Fibroblast of skin of right quadriceps (primary cell): Measurements from ENCODE around the gene APLNR.

Experiments used
- DNase-seq: peaks from one replicate; pipeline ENCODE4 v3.0.0-alpha.2; 2013

Gene APLNR

DNA sequence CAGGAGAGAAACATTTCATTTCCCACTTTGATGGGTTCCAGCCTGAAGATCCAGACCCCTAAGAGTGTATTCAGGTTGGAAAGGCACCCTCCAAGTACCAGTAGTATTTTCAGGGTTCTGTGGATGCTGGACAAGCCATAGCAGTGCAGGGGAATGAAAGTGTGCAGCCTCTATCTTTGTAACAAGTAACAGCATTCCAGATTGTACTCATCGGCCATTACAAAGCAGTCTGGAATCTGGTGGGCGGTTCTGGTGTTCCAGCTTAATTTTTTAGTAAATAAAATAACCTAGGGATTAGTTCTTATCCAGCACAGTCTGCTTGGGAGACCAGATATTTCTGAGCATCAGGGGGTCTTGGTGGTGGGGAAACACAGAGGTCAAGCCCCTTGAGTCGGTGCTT, 22.6 kb downstream of the APLNR start:
- DNase-seq, result peak; percentile 84

DNA sequence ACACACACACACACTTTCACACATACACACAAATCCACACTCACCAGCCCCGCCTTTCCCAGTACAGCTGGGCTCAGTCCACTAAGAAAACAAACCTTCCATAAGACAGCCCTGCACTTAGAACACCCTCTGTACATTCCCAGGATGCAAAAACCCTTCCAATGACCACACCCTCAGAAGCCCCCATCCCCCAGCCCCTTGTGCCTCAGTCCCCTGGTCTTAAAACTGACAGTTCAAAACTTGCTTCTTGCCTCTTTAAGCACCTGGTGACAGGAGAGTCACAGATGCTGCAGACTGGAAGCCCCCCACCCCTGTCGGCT, 23.0 kb downstream of the APLNR start:
- DNase-seq, result peak; percentile 32

DNA sequence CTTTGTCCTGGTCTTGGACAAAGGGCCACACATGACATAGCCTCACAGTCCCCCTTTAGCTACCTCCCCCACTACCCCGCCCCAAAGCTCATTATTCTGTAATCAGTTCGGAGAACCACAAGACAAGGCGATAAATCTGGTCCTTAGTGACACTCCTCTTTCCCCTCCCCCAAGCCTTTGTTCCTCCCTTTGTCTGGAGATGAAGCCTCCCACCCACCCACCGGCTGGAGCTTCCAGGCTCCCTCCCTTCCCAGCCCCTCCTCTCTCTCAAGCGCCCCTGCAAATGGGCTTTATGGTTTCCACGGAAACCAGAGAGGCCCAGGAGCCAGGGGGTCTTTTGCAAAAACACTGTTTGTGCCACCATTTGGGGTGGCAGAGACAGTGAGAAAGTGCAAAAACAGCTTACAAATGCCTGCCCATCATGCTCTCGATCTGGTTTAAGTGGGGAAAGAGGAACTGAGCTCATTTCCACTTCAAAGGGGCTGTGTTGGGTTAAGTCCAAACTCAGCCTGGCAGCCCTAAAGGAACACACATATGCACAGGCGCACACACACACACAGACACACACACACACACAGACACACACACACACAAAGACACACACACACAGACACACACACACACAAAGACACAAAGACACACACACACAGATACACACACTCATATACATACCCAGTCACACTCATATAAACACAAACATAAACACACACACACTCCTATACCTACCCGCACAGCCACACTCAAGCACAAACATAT, 23.5 kb downstream of the APLNR start:
- peak; percentile 57 for DNase-seq

DNA sequence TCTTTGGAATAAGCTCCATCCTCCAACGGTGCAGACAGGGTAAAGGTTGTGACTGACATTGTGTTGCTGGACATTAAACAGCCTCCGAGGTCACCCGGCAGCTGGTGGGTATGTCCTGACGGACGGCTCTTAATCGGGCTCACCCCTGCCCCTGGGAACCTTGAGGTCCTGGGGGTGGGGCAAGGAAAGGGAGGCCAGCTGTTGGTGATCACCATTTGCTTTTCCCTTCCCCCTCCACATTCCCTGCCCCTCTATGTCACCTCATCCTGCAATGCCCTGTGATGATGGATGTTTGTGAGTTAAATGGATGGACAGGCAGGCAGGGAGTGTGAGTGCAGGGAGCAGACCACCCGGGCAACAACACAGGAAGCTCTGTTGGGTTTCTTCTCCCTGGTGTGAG, 26.3 kb downstream of the APLNR start:
- no peak for DNase-seq

DNA sequence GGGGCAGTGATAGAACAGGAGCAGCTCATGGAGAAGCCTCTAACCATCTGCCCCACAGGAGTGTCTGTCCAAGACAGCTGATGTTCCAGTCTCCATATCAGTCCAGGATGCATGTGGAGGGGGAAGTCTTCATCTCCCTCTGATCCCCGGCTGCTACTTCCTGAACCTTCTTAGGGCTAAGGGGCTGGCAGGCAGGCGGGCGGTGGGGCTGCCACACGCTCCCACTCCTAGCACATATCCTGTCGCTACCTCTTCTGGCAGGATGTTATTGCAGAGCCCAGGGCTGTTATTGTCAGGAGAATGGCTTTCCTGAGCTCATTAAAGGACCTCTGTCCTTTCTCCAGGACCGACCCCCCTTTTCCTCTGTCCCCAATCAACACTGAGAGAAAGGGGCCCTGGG, 29.9 kb downstream of the APLNR start:
- no peak for DNase-seq

DNA sequence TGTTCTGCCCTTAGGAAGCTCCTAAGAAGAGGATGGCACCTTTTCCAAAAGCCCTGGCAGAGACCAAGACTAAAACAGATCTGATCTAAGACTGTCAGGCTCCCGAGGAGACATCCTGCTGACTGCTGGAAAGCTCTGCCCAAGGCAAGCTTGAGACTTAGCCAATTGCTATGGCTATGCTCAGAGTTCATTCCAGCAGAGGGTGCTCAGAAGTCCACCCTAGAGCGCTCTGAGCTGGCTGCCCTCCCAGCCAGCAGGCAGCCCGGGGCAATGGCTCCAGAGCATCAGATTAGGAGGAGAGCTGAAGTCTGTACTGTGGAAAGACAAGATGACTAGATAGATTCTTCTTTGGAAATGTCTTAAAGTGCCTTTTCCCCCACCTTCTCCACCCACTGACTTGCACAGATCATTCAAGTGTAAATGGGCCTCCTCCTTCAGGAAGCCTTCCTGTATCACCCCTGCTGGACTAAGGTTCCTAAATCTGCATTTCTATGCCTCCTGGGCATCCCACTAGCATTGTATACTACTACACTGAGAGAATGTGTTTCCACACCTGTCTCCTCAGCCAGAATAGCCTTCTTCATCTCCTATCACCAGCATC, 31.9 kb downstream of the APLNR start:
- no peak for DNase-seq

DNA sequence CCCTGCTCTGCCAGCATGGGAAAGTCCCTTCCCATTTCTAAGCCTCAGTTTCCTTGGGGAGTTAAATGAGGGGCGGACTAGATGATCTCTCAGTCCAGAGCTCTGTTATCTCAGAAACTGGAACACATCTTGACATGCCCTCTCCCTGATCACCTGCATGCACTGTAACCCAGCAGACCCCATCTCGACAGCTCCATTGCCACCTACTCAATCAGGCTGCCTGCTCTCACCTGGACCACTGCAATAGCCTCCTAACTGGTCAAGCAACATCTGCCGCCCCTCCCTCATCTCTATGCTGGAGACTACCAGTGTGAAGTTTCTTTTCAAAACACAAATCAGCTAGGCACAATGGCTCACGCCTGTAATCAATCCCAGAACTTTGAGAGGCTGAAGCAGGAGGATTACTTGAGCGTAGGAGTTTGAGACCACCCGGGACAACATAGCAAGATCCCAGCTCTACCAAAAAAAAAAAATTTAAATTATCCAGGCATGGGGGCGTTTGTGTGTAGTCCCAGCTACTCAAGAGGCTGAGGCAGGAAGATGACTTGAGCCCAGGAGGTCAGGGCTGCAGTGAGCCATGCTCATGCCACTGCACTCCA, 33.1 kb downstream of the APLNR start:
- DNase-seq, result no peak

DNA sequence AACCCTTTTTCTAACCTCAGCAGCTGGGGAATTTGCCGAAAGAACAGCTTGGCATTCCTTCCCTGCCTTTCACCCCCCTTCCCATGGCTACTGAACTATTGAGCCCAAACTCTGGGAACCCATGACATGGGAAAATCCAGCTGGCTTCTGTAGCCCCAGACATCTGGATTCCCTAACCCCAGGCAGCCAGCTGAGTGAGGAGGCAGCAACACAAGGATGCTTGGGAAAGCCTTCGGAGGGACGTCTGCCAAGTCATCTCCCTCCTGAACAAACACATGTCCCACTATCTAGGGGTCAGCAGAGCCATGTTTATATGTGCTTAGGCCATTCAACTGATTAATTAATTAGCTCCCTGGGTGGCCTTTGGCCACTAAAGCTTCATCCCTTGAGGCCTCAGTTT, 33.7 kb downstream of the APLNR start:
- DNase-seq, result no peak

DNA sequence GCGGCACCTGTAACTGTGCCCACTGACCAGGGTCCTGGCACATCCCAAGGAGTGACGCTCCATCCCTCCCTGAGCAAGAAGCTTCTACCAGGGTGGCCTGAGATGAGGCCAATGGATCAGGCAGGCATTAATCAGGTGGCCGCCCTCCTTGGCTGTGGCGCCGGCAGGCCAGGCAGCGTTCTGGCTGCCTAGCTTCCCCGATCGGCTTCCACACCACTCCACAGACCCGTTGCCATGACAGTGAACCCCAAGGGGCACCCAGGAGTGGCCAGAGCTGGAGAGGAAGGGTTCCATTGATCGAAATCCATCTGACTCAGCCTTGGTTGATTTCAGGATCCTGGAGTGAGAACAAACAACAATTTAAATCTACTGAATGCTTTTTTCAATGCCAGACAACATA, 34.8 kb downstream of the APLNR start:
- DNase-seq, result no peak

DNA sequence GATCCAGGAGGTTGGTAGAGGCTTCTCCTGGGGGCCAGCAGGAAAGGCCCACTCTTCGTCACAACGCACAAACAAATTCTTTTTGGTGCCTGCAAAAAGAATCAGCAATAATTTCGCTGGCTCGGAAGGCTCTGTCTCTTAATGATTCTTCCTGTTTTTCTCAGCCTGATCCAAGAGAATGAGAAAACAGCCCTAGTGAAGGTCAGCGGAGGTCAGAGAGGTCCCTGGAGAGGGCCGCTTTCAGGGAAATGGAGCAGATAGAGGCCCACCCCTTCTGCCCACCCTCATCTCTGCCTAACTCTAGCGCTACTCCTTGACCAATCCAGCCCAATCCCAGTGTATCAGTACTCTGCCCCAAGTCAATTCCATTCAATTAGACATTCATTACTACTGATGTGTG, 36.1 kb downstream of the APLNR start:
- no peak for DNase-seq

DNA sequence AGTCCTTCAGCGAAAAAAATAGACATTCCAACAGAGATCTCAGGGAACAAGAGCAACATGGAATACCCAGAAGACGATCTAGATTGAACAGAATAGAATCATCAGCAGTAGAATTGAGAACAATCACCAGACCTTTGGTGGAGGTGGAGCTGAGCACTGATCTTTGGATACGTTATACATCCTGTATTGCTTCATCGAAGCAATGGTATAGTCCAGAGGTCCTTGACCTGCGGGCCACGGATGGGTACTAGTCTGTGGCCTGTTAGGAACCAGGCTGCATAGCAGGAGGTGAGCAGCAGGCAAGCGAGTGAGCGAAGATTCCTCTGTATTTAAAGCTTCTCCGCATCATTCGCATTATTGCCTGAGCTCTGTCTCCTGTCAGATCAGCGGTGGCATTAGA, 37.7 kb downstream of the APLNR start:
- no peak for DNase-seq

DNA sequence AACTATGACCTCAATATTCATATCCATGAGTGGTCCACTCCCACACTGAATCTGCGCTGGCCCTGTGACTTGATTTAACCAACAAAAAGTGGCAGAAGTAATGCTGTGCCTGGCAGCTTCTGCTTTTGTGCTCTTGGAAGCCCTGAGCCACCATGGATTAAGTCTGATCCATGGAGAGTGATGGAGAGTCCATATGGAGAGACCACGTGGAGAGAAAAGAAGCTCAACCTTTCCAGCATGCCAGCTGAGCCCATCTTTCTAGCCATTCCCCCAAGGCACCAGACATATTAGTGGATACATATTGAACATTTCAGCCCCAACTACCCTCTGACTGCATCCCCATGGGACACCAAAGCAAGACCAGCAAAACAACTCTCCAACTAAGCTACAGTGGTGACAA, 39.3 kb downstream of the APLNR start:
- DNase-seq, result no peak

DNA sequence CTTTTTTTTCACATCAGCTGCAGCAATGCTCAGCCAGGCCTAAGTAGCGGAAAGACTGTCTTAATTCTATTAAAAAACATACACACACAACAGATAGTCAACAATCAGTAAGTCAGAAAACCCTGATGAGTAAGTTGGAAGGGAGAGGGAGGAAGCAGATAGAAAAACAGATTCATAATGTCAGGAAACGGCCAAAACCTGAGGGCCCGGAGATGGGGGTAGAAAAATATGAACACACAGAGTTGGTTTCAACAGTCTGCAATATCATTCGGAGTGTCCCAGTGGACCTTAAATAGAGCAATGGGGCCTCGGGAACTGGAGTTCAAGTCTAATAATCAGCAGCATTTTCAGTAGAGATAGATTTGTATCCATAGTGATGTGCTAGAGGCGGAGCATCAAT, 40.5 kb downstream of the APLNR start:
- DNase-seq, result no peak

DNA sequence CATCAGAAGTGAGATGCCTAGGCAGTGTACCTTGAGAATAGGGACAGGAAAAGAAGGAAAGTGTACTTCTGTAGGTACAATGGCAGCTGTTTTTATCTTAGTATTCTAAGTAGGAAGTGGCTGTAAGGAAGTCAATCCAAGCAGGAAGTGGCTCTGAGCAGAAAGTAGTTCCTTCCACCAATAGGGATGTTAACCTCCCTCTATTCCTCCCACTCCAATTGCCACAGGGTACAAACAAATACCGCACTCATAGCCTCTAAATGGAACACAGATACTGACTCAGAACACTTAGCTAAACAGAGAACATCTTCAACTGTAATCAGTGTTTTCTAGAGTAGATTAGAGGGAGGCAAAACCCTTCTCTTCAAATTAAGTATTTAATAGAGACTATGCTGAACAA, 44.7 kb downstream of the APLNR start:
- no peak for DNase-seq

DNA sequence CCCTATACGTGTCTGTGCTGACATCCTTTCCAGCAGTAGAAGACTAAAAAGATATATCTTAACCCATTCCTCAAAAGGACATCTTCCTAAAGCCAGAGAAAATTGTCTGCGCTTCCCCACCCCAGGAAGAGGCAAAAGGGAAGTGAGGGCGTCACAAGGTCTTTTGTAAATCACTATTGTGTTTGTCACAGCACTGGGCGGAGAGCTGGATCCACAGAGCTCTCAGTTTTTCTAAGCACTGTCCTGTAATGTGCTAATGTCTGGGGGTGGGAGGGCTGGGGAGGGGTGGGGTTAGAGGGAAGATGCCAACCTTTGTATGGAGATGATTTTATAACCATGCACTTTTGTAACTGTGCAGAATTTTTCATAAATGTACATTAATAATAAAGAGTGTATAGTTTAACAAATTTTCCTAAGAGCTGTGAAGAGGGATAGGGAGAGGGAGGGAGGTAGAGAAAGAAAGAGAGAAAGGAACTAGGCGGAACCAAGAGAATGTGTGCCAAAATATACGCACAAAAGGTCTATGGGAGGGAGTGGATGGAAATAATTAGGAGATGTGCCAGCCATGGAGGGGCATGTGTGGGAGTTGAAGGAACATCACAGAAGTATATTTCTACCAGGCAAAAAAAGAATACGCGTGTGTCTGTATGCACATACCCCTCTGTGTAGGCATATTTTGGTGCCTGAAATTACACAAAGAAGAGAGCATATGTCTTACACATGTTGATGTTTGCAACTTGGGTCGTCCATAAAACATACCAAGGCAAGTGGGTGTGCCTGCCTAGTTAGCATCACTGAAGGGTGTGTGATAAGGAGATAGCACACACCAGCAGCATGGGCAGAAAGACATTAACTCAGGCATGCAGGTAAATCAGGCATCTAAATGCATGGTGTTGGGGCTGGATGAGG, 45.5 kb downstream of the APLNR start:
- DNase-seq, result no peak

DNA sequence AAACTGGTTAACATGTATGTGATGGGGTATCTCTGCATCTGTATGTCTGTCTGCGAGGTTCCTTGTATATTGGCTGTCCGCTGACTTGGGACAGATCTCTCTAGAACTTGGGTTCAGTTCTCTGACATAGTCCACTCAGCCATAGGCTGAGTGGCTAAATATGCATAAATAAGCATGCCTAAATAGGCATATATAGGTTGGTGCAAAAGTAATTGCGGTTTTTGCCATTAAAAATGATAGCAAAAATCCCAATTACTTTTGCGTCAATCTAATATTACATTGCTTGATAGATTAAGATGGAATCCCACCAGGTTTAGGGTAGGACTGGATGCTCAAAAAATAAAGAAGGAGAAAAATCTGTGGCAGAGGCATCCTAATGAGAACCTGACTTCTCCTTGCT, 46.5 kb downstream of the APLNR start:
- DNase-seq, result no peak
